ENCODE data around the gene ZNF853.

DNA sequence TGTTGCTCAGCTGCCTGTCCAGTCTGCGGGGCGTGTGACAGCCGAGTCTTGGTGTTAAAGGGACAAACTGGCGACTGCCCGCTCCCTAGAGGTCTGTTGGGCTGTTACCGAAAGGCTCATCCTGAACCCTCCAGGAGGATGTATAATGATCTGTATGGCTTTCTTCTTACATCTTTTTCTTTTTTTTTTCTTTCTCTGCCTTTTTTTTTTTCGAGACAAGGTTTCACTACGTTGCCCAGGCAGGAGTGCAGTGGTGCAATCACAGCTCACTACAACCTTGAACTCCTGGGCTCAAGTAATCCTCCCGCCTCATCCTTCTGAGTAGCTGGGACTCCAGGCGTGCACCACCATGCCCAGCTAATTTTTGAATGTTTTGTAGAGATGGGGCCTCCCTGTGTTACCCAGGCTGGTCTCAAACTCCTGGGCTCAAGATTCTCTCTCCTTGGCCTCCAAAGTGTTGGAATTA is 24.7 kb upstream of the ZNF853 start:
- TF ChIP-seq HDAC6 (IDR thresholded peaks at IDR 0.05; ENCODE audit: unreplicated experiment), result no peak
- TF ChIP-seq NR2F1 (conservative IDR thresholded peaks at IDR 0.05), result no peak
- no peak for TF ChIP-seq MYC (IDR thresholded peaks at IDR 0.05; ENCODE audit: insufficient read depth, insufficient read length, insufficient replicate concordance, low read length, severe bottlenecking)
- no peak for TF ChIP-seq RFX5 (IDR thresholded peaks at IDR 0.05; ENCODE audit: low read depth, low read length)
- TF ChIP-seq, protein P1, sequence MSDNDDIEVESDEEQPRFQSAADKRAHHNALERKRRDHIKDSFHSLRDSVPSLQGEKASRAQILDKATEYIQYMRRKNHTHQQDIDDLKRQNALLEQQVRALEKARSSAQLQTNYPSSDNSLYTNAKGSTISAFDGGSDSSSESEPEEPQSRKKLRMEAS (IDR thresholded peaks at IDR 0.05; ENCODE audit: low read depth, low read length), result no peak
